H1 (cell line): ENCODE measurements around the gene CCDC178. TPM values are rescaled to one million over a fixed set of nuclear protein-coding genes. Genes with fewer than 3 reads are reported as not detected.

ENCODE experiments used
- HDAC2 ChIP-seq, 2 experiments: fragments of 300-600 bp in 1 of 2; sonication (generic) in 1 of 2; IDR thresholded peaks; 2 replicates each; pipeline ENCODE4 v1.6.1; 2011 to 2012; ENCODE audit warnings: low read depth in 2 of 2, low read length in 2 of 2, mild to moderate bottlenecking in 2 of 2, moderate library complexity in 2 of 2, borderline replicate concordance in 1 of 2, inconsistent platforms in 1 of 2
- polyA plus RNA-seq, 7 experiments: library from polyadenylated mRNA; depleted of rRNA in 3 of 7; stranded (reverse) in 5 of 7; unstranded in 2 of 7; fragments of >200 nt in 5 of 7; fragments of 200-250 nt in 2 of 7; gene quantifications; 1 replicate in 5 of 7; 2 replicates in 1 of 7; 4 replicates in 1 of 7; pipeline versions ENCODE4 v1.2.1 to v1.2.3, GENCODE V29; 2011 to 2013; ENCODE audit warnings: missing spikeins in 2 of 7, mixed read lengths in 2 of 7
- total RNA-seq: library from RNA; stranded (reverse); fragmentation: NEBNext Ultra II Directional; extraction: Animal tissue kit (Norgen Biotek cat#: 25700); gene quantifications from 2 replicates; pipeline ENCODE4 v1.2.1, GENCODE V29; 2021

The CCDC178 gene
- total and polyA plus RNA-seq, 2 of the 8 experiments (the other 6 are each of a cell fraction or from before 2014, with no cell fraction given), result not detected

DNA sequence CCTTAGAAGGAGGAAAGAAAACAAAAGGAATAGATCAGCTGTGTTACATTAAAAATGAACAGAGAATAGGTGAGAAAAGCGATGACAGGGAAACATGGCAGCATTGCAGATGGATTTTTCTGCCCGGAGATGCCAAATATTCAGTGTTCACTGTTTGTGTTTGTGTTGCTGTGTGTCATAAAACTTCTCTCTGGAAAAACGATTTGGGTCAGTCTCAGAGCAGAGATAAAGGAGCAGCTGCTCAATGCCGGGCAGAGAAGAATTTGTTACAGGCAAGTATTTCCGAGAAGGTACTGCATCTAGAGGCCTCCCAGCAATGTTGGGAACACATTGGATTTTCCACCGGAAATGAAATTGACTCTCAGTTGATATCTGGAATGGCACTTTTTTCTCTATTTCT is 511.3 kb downstream of the CCDC178 start (continued):
- no peak for TF ChIP-seq HDAC2 (IDR thresholded peaks at IDR 0.05; ENCODE audit: borderline replicate concordance in 1 of 2, low read depth in 2 of 2, low read length in 2 of 2)
